Hepatic stellate cell (primary cell): ENCODE results near the gene LIPA.

Experiments
- DNase-seq: peaks from one replicate; pipeline ENCODE4 v3.0.0; 2011; ENCODE audit warnings: low spot score

Gene LIPA

GRCh38 chr10:89240519-89240918, 11.1 kb downstream of the LIPA start:
- no peak for DNase-seq

GRCh38 chr10:89238956-89239644, 12.5 kb downstream of the LIPA start:
- DNase-seq: no peak

- DNase-seq: no peak
Measured at GRCh38 chr10:89237849-89238248, 13.7 kb downstream of the LIPA start.

GRCh38 chr10:89236226-89236797, 15.3 kb downstream of the LIPA start:
- no peak for DNase-seq

GRCh38 chr10:89235073-89235798, 16.3 kb downstream of the LIPA start:
- DNase-seq: no peak

- DNase-seq: no peak
Measured at GRCh38 chr10:89233033-89233432, 18.5 kb downstream of the LIPA start.

- DNase-seq: no peak
Measured at GRCh38 chr10:89228962-89229361, 22.6 kb downstream of the LIPA start.

GRCh38 chr10:89228146-89228545, 23.4 kb downstream of the LIPA start:
- DNase-seq: no peak

GRCh38 chr10:89226891-89227290, 24.7 kb downstream of the LIPA start:
- no peak for DNase-seq

- no peak for DNase-seq
Measured at GRCh38 chr10:89224739-89225443, 26.7 kb downstream of the LIPA start.

GRCh38 chr10:89221919-89222318, 29.7 kb downstream of the LIPA start:
- DNase-seq: no peak

GRCh38 chr10:89219513-89220218, 31.9 kb downstream of the LIPA start:
- no peak for DNase-seq

- DNase-seq: peak; percentile 17
Measured at GRCh38 chr10:89217057-89217990, 34.3 kb downstream of the LIPA start.

GRCh38 chr10:89216056-89216455, 35.5 kb downstream of the LIPA start:
- no peak for DNase-seq

- no peak for DNase-seq
Measured at GRCh38 chr10:89215511-89215910, 36.1 kb downstream of the LIPA start.

- DNase-seq: no peak
Measured at GRCh38 chr10:89214566-89215165, 36.9 kb downstream of the LIPA start.

- peak; percentile 26 for DNase-seq
Measured at GRCh38 chr10:89213191-89213808, 38.3 kb downstream of the LIPA start.

GRCh38 chr10:89210794-89211425, 40.7 kb downstream of the LIPA start:
- no peak for DNase-seq

GRCh38 chr10:89209718-89210117, 41.9 kb downstream of the LIPA start:
- DNase-seq: no peak
